Motor neuron (in vitro differentiated cells): ENCODE results near the gene TM7SF2. TPM values are rescaled to one million over a fixed set of nuclear protein-coding genes. Genes with fewer than 3 reads are reported as not detected.

Source experiments
- ATAC-seq, 8 experiments: fragments of 200-7000 bp; cut with Tn5 transposase; replicated peaks in 6 of 8; 2 replicates each; pipeline ENCODE4 v1.8.0; 2021; ENCODE audit warnings: mild to moderate bottlenecking in 8 of 8, moderate library complexity in 8 of 8
- H3K27ac ChIP-seq, 2 donors: fragments of 250-450 bp; sonication (Bioruptor Pico); 2 replicates each; pipeline ENCODE4 v1.9.0; 2021; ENCODE audit warnings: antibody characterized with exemption in 2 of 2, mild to moderate bottlenecking in 2 of 2, moderate library complexity in 1 of 2
- H3K4me1 ChIP-seq, 2 donors: fragments of 250-450 bp; sonication (Bioruptor Pico); replicated peaks in 1 of 2; 2 replicates each; pipeline ENCODE4 v1.6.1; 2021; ENCODE audit warnings: antibody characterized with exemption in 2 of 2, mild to moderate bottlenecking in 2 of 2, moderate library complexity in 1 of 2
- H3K4me3 ChIP-seq, 5 donors: fragments of 250-450 bp; sonication (Bioruptor Pico); 2 replicates each; pipeline ENCODE4 v1.9.0; 2021; ENCODE audit warnings: antibody characterized with exemption in 5 of 5, mild to moderate bottlenecking in 5 of 5, moderate library complexity in 4 of 5
- WGBS, 10 experiments: fragments of 450-650 bp; shearing (Covaris generic); methylation state at CpG; one replicate each; pipeline ENCODE4 v1.0.0; 2022; 5-methylcytosine and 5-hydroxymethylcytosine counted together
- in situ Hi-C, 9 experiments: fragments of 400-800 bp; cut with MboI; loops; one replicate each; pipeline ENCODE4 v1.15.0; 2021; ENCODE audit warnings: low sequenced_read_pairs in 9 of 9, low pct_unique_long_range_greater_than_20kb in 2 of 9; ENCODE audit not compliant: unreplicated experiment in 9 of 9
- total RNA-seq, 8 experiments: library from RNA; unstranded; fragments of 300-600 nt; gene quantifications; 2 replicates each; pipeline versions ENCODE4 v1.2.3 to v1.2.4, GENCODE V29; 2022

The TM7SF2 gene
- total RNA-seq = 10 to 100 TPM; 31.4 to 86.3 (median 45.9) TPM

DNA sequence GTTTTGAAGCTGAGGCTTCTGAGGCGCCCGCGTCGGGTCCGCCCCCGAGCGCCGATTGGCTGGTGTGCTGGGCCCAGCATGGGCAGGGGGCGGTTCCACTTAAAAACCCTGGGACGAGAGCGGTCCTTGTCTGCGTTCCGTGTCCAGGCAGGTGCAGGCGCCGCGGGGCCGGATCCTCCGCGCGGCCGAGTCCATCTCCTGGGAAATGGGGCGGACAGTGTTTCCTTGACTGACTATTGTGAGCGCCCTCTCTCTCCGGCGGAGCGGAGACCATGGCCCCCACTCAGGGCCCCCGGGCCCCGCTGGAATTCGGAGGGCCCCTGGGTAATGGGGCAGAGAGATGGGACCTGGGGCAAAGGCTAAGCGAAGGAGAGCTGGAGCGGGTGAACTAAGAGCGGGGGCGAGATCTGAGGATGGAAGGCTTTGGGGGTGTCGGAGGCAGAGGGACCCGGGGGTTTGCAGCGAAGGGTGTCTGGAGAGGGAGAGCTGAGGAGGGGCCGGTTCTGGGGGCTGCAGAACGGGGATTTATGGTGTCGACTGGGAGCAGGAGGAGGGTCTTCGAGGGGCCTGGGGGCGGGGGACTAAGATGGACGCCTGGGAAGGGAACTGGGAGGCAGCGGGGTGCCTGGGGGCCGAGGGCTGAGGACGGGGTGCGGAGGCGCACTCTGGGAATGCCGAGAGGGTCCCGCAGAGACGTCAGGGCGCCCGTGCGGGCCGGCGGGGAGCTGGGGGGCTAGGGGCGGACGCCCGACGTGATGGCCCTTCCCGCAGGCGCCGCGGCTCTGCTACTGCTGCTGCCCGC, at the start of gene TM7SF2:
Gene TM7SF2 (plus strand): TSS at position 129 of the 802 bp plus-strand sequence. CDS start 144 bp downstream, at position 273.
- Histone ChIP-seq H3K4me3 (peak within 1 kb of the TSS; percentile 53 to 86 (median 61)), H3K27ac (peak within 1 kb of the TSS; percentile 87 to 94), H3K4me1 (peaks cover 19 to 24% of the 10 kb centered on the region in 2 donors)
- in situ Hi-C loops = no loop called here
- WGBS, 10 experiments = 0% methylated on average over 6 to 7 of the region's 64 CpGs; no CpG with 5 or more reads in 8 of the 10 experiments
- peak; percentile 69 to 82 (median 78) for ATAC-seq

DNA sequence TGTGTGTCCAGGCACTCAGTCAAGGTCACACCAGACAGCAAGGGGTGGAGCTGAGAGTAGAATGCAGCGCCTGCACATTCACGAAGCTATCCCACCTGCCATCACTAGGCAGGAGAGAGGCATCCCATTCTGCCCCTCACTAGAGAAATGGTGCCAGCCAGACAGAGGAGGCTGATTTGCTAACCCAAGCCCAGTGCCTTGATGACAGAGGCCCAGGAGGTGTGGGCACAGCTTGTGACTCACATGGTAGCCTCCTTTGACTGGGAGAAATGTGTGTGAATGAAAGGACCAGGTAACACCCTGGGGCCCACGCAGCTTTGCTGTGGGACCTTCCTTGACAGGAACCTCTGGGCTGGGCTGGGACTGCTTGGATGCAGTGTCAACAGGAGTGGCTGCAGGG, 48.1 kb upstream of the TM7SF2 start:
- ATAC-seq = no peak
- in situ Hi-C loops = no loop called here

DNA sequence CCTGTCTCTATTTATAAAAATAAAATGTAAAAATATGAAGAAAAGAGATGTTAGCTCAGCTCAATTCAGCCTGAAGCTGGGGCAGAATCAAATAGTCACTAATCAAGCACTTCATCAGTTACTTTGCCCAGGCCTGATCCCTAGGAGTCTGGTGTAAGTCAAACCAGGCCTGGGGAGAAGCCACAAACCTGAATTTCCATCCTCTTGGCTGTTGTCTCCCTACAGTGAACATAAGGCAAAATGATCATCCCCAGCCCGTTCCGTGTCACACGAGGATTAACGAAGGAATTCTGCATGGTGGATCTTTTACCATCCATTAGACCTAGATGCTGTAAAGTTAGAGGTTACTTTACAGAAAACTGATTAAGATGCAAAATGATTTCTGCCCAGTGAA, 46.8 kb upstream of the TM7SF2 start:
- Histone ChIP-seq H3K4me3 (no peak overlapping the region), H3K27ac (no peak overlapping the region), H3K4me1 (peaks cover 5 to 7% of the 10 kb centered on the region in 2 donors)
- in situ Hi-C loops = no loop called here
- WGBS, 10 experiments = 50 to 100% (median 76%) methylated on average over 3 to 4 of the region's 4 CpGs; no CpG with 5 or more reads in 4 of the 10 experiments
- ATAC-seq = no peak

More for the DNA sequence above, 48.1 kb upstream of the TM7SF2 start:
- Histone ChIP-seq H3K4me1 (peaks cover 5 to 7% of the 10 kb centered on the region in 2 donors), H3K4me3 (no peak overlapping the region), H3K27ac (no peak overlapping the region)
- 60 to 100% (median 61%) methylated on average over 1 to 2 of the region's 3 CpGs; no CpG with 5 or more reads in 6 of the 10 experiments for WGBS, 10 experiments

DNA sequence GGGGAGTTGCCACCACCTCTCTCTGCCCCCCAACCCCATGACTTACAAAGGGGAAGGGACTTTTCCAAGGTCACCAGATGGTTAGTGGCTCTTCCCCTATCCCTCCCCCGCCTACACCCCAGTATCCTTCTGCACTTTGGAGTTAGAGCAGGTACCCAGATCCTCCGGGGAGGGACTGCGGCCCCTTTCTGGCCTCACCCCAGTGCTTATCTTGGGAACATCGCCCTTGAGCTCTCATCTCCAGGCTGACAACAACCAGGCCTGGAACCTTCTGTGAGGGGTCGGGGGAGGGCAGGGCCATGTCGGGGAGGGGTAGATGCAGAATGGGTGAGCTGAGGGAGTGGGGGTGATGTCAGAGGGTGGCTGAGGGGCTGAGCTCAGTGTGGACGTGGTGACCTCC, 45.8 kb upstream of the TM7SF2 start:
- no peak for ATAC-seq
- H3K4me1 ChIP-seq = peaks cover 5 to 7% of the 10 kb centered on the region in 2 donors
- no CpG with 5 or more reads among the region's 7 CpGs for WGBS, 10 experiments
- H3K4me3 ChIP-seq = no peak overlapping the region
- H3K27ac ChIP-seq = no peak overlapping the region
- in situ Hi-C loops = no loop called here

DNA sequence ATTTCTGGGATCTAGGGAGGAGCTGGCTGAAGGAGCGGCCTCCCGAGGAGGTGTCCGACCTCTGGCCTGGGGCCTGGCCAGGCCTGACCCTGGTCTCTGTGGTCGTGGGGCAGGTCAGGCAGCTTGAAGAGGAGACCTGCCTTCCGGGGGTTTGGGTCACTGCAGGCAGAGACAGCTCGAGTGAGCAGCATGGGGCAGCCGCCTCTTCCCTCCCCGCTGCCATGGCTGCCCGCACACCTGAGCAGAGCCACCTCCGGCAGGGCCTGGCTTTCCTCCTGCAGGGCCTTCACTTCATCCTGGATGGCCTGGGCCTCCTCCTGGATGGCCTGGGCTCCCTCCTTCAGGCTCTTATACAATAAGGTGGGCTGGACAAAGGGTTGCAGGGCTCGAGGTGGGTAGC, 45.4 kb upstream of the TM7SF2 start:
- in situ Hi-C loops = no loop called here
- Histone ChIP-seq H3K27ac (no peak overlapping the region), H3K4me3 (no peak overlapping the region), H3K4me1 (peaks cover 5 to 7% of the 10 kb centered on the region in 2 donors)
- WGBS, 10 experiments = 57 to 83% (median 80%) methylated on average over 1 to 3 of the region's 11 CpGs; no CpG with 5 or more reads in 6 of the 10 experiments
- ATAC-seq = peak in 2 of 8 experiments; percentile 3 to 11

DNA sequence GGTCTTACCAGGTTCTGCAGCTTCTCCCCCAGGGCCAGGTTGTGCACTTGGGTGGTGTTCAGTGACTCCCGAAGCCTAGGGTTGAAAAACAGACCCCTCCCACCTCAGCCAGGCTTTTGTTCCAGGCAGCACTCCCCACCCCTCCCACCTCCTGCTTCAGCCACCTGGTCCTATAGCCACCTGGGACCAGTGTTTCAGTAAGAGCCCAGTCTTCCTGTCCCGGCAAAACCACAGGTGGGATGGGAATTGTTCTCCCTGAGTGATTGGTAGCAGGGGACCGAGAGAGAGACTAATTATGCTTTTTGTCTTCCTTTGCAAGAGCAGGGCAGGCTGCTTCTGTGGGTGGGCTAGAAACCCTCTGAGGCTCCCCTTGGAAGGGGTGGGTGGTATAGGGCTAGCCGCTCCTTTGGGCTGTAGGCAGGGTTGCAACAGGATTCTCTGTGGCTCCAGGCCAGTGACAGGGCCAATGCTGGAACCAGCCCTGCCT, 44.8 kb upstream of the TM7SF2 start:
- H3K27ac ChIP-seq = no peak overlapping the region
- ATAC-seq = peak in 3 of 8 experiments; percentile 9 to 40 (median 18)
- no peak overlapping the region for H3K4me3 ChIP-seq
- in situ Hi-C loops = no loop called here
- H3K4me1 ChIP-seq = peaks cover 5 to 7% of the 10 kb centered on the region in 2 donors
- 20 to 83% (median 41%) methylated on average over 1 to 3 of the region's 4 CpGs; no CpG with 5 or more reads in 6 of the 10 experiments for WGBS, 10 experiments

DNA sequence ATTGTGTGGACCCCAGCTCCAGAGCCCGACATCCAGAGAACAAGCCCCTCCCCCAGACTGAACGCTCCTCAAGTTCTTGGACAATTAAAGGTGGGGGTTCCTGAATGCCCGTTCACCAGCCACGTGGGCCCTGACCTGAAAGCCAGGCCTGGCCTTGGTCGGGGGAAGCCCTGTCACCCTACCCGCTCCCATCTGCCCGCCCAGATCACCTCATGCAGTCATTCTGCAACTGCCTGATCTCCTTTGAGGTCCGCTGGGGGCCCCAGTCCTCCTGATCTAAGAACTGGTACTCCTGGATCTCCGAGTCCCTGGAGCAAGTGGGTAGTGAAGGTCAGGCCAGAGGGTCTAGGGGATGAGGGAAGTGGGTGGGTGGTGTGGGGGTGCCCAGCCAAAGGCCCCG, 44.2 kb upstream of the TM7SF2 start:
- Histone ChIP-seq H3K4me1 (peaks cover 5 to 7% of the 10 kb centered on the region in 2 donors), H3K27ac (no peak overlapping the region), H3K4me3 (no peak overlapping the region)
- ATAC-seq = no peak
- 53 to 90% (median 53%) methylated on average over 2 to 6 of the region's 10 CpGs; no CpG with 5 or more reads in 7 of the 10 experiments for whole genome bisulfite sequencing, 10 experiments
- in situ Hi-C loops = no loop called here

DNA sequence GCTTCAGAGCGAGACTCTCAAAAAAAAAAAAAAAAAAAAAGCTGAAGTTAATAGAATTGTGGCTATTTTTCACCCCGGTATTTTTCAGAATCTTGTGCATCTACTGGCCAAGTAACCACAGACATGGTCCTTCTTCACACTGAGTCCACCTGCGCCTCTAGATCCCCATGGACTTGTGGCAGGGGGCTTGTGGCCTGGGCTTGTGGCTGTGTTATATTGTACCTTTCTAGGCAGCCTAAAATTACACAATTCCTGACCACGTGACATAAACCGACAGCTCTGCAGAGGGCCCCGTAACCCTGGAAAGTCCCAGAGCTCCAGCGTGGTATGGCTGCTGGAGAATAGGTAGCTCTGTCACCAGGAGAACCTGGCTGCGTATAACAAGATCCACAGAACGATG, 42.5 kb upstream of the TM7SF2 start:
- in situ Hi-C loops = no loop called here
- Histone ChIP-seq H3K27ac (no peak overlapping the region), H3K4me3 (no peak overlapping the region), H3K4me1 (peaks cover 5 to 7% of the 10 kb centered on the region in 2 donors)
- WGBS, 10 experiments = 40 to 93% (median 73%) methylated on average over 3 to 7 of the region's 9 CpGs; no CpG with 5 or more reads in 2 of the 10 experiments
- ATAC-seq = no peak

DNA sequence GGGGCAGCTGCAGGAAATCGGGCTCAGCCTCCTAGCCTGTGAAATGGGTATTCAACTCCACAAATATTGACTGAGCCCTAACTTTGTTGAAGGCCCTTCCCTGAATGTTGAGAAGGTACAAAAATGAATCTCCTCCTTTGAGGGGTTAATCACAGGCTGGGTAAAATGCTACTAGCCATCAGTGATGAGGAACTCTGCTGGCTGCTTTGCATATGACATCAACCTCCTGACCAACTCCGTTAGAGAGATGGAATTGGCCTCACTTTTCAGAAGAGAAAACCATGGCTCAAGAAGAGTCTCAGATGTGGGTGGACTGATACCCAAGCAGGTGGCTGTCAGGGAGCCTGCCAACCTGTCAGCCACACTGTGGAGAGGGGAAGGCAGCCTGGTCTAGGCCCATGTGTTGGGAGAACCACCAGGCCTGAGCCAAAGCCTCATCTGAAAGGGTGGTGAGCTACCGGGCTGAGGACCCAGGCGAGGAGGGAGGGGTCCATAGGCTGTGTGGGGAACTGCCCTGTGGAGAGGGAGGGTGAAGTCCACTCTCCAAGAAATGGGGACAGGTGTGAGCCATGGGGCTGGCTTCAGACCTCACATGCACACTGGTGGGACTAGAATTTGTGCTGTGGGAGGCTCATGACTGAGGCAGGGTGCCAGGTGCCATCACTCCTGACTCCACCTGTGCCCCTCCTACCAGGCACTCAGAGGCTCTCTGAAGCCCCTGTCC, 39.6 kb upstream of the TM7SF2 start:
- 40 to 79% (median 41%) methylated on average over 1 to 3 of the region's 4 CpGs; no CpG with 5 or more reads in 5 of the 10 experiments for WGBS, 10 experiments
- H3K27ac ChIP-seq = no peak overlapping the region
- in situ Hi-C loops = no loop called here
- H3K4me3 ChIP-seq = no peak overlapping the region
- peak in 1 of 8 experiments; percentile 15 for ATAC-seq
- H3K4me1 ChIP-seq = peaks cover 1 to 2% of the 10 kb centered on the region in 2 donors

DNA sequence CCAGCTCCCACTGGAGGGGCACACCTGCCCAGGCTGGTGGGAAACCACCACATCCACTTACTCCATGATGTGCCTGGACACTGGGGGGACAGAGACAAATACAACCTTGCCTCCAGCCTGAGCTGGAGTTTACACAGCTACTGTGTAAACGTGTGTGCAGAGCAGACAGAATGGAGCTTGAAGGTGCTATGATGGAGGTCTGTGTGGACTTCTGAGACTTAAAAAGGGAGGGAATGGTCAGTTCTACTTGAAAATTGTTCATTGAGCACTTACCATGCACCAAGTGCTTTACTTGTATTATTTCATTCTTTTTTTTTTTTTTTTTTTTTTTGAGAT, 39.1 kb upstream of the TM7SF2 start:
- peak in 1 of 8 experiments; percentile 37 for ATAC-seq
- in situ Hi-C loops = no loop called here
- H3K4me3 ChIP-seq = no peak overlapping the region
- H3K27ac ChIP-seq = no peak overlapping the region
- no peaks in the 10 kb centered on the region for H3K4me1 ChIP-seq
- 25 to 33% methylated on average over 1 of the region's 1 CpG; no CpG with 5 or more reads in 8 of the 10 experiments for WGBS, 10 experiments

DNA sequence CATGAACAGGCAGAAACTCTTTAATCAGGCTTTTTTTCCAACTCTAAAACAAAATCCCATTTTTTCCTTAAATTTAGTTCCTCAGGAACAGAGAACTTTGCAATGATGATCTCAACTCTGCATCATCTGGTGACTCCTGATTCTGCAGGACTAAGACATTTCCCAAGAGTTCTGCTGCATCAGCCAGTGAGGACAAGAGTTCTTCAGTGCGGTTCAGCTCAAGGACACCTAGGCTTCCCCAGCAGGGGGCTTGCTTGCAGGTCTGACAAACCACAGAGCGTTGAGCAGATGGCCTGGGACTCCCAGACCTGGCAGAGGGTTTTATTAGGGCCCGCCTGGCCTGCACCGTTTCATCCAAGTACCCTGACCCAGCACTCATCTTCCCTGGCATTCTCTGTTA, 34.2 kb upstream of the TM7SF2 start:
- WGBS, 10 experiments = 60 to 100% (median 88%) methylated on average over 1 of the region's 4 CpGs; no CpG with 5 or more reads in 7 of the 10 experiments
- no peak overlapping the region for H3K27ac ChIP-seq
- peak in 5 of 8 experiments; percentile 7 to 46 (median 29) for ATAC-seq
- H3K4me3 ChIP-seq = no peak overlapping the region
- no peaks in the 10 kb centered on the region for H3K4me1 ChIP-seq
- in situ Hi-C loops = no loop called here

DNA sequence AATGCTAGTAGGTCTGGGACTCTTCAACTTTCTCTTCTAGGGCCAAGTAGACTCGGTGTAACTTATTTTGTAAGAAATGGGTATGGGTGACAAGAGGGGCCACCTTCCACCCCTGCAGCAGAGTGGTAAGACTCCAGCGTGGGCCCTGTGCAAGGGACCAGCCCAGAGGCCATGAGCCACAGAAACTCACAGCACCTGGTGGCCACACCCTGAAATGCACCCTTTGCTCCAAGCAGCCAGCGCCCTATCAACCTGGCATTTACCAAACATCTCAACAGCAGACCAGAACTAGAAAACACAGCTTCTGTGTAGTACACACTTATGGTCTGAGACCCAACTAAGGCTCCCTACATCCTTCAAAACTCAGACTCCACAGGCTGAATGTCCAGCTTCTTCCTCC, 33.5 kb upstream of the TM7SF2 start:
- H3K4me1 ChIP-seq = no peaks in the 10 kb centered on the region
- H3K27ac ChIP-seq = no peak overlapping the region
- WGBS, 10 experiments = 0 to 89% (median 70%) methylated on average over 1 to 3 of the region's 3 CpGs; no CpG with 5 or more reads in 3 of the 10 experiments
- in situ Hi-C loops = no loop called here
- peak in 7 of 8 experiments; percentile 13 to 87 (median 38) for ATAC-seq
- H3K4me3 ChIP-seq = no peak overlapping the region

DNA sequence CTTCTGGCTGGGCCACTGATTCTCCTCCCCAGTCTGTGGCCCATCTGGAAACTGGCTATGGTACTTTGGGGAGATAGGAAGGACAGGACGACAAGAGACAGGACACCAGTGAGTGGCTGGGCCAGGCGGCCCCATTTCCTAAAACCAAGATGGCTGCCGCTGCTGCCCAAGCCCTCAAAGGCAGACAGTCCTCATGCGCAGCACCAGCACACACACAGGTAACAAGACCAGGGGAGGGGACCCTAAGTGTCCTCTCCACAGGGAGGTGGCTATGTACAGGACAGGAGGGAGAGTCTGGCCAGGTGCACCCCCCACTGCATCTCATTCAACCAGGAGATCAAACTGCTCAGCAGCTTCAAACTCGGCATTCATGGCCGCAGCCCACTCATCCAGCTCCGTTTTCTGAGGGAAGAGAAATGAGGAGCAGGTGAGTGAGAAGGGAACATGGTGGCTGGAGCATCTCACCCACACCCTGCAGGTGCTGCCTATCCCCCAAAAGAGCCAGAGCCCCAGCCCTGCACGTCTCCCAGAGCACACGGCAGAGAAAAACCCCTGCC, 32.8 kb upstream of the TM7SF2 start:
- Histone ChIP-seq H3K4me3 (no peak overlapping the region), H3K4me1 (no peaks in the 10 kb centered on the region), H3K27ac (no peak overlapping the region)
- in situ Hi-C loops = no loop called here
- no peak for ATAC-seq
- WGBS, 10 experiments = 80 to 100% (median 93%) methylated on average over 1 to 4 of the region's 9 CpGs; no CpG with 5 or more reads in 5 of the 10 experiments
